ENCODE measurements around the gene SPATA31E1. TPM values are rescaled to one million over a fixed set of nuclear protein-coding genes. Genes with fewer than 3 reads are reported as not detected.

The SPATA31E1 gene
- total RNA-seq, 1 experiment from 2014 or later: 0.04 TPM

GRCh38 chr9:87883274-87883673 lies 597 bp downstream of the SPATA31E1 start (continued):
- TF ChIP-seq ERG (CRISPR knock-in tag; IDR thresholded peaks at IDR 0.05) (no peak), ZNF121 (CRISPR knock-in tag; IDR thresholded peaks at IDR 0.05) (no peak), NFATC4 (CRISPR knock-in tag; IDR thresholded peaks at IDR 0.05) (no peak), ZNF219 (CRISPR knock-in tag; IDR thresholded peaks at IDR 0.05; ENCODE audit: borderline replicate concordance) (no peak), FOXJ3 (CRISPR knock-in tag; IDR thresholded peaks at IDR 0.05; ENCODE audit: borderline replicate concordance) (no peak), FOXK1 (CRISPR knock-in tag; IDR thresholded peaks at IDR 0.05) (no peak), IRF2 (CRISPR knock-in tag; IDR thresholded peaks at IDR 0.05; ENCODE audit: borderline replicate concordance, low read depth) (no peak)

GRCh38 chr9:87883990-87884389 lies 1.3 kb downstream of the SPATA31E1 start:
- DNase-seq (ENCODE audit: low spot score) (peak; percentile 75), ATAC-seq (peak; percentile 75)
- Mint-ChIP-seq H3K9me3 (no peaks in the 10 kb centered on the region), H3K27ac (no peak overlapping the region), H3K4me3 (no peak overlapping the region), H3K27me3 (ENCODE audit: low read depth) (peaks cover 4% of the 10 kb centered on the region; the same call in 1 of the 2 replicates), H3K36me3 (no peaks in the 10 kb centered on the region), H3K4me1 (peaks cover 26% of the 10 kb centered on the region)
- POLR2A ChIA-PET: no interaction called here
- TF ChIP-seq USF2 (CRISPR knock-in tag; IDR thresholded peaks at IDR 0.05) (0 out of 2 replicates have a peak, but pooled peaks have one; percentile 12), ATF3 (CRISPR knock-in tag; conservative IDR thresholded peaks at IDR 0.05) (no peak), PRRX2 (CRISPR knock-in tag; IDR thresholded peaks at IDR 0.05) (no peak), TP53 (CRISPR knock-in tag; IDR thresholded peaks at IDR 0.05) (no peak), ZNF423 (CRISPR knock-in tag; IDR thresholded peaks at IDR 0.05) (no peak), ELF4 (CRISPR knock-in tag; IDR thresholded peaks at IDR 0.05; ENCODE audit: low read depth) (no peak), E2F5 (CRISPR knock-in tag; IDR thresholded peaks at IDR 0.05) (no peak), CREM (CRISPR knock-in tag; IDR thresholded peaks at IDR 0.05) (no peak), ETV6 (CRISPR knock-in tag; IDR thresholded peaks at IDR 0.05) (no peak), CREB1 (CRISPR knock-in tag; IDR thresholded peaks at IDR 0.05) (no peak), IRF2 (CRISPR knock-in tag; IDR thresholded peaks at IDR 0.05; ENCODE audit: borderline replicate concordance, low read depth) (no peak), CTCF (IDR thresholded peaks at IDR 0.05) (0 out of 2 replicates have a peak, but pooled peaks have one; percentile 25), ZNF425 (CRISPR knock-in tag; conservative IDR thresholded peaks at IDR 0.05) (no peak), ZNF416 (CRISPR knock-in tag; IDR thresholded peaks at IDR 0.05) (no peak)
- CTCF ChIA-PET: interaction anchor here (0.6 to 2.9 kb wide), 19 partner anchors 11 to 200 kb away, joined by 3 to 26 read pairs (median 4); partner anchors contain the start of genes CDK20 and CTSL

All from WTC11 (cell line).